NCI-H226 (cell line): ENCODE measurements around the gene KCTD3.

Experiments
- DNase-seq: peaks from one replicate; pipeline ENCODE4 v3.0.0-alpha.2; 2015

KCTD3 gene

GRCh38 chr1:215606564-215607168, 39.6 kb downstream of the KCTD3 start:
- no peak for DNase-seq

GRCh38 chr1:215607412-215607811, 40.3 kb downstream of the KCTD3 start:
- DNase-seq: no peak

GRCh38 chr1:215608646-215609045, 41.5 kb downstream of the KCTD3 start:
- DNase-seq: no peak

- DNase-seq: no peak
Observed at GRCh38 chr1:215612391-215612790, 45.3 kb downstream of the KCTD3 start.

GRCh38 chr1:215617979-215618378, 50.9 kb downstream of the KCTD3 start:
- no peak for DNase-seq

GRCh38 chr1:215623162-215623561, 56.1 kb downstream of the KCTD3 start:
- no peak for DNase-seq

GRCh38 chr1:215625949-215626348, 58.8 kb downstream of the KCTD3 start:
- no peak for DNase-seq

- DNase-seq: no peak
Observed at GRCh38 chr1:215631040-215631439, 63.9 kb downstream of the KCTD3 start.

- peak; percentile 17 for DNase-seq
Observed at GRCh38 chr1:215631489-215631888, 64.4 kb downstream of the KCTD3 start.

- no peak for DNase-seq
Observed at GRCh38 chr1:215635827-215636226, 68.7 kb downstream of the KCTD3 start.

- DNase-seq: peak; percentile 1
Observed at GRCh38 chr1:215636258-215636965, 69.3 kb downstream of the KCTD3 start.

- no peak for DNase-seq
Observed at GRCh38 chr1:215637041-215637573, 70.0 kb downstream of the KCTD3 start.

- no peak for DNase-seq
Observed at GRCh38 chr1:215640429-215641148, 73.5 kb downstream of the KCTD3 start.

GRCh38 chr1:215643592-215644321, 76.7 kb downstream of the KCTD3 start:
- DNase-seq: no peak

- DNase-seq: no peak
Observed at GRCh38 chr1:215645182-215645581, 78.1 kb downstream of the KCTD3 start.

- DNase-seq: no peak
Observed at GRCh38 chr1:215645861-215646260, 78.8 kb downstream of the KCTD3 start.

GRCh38 chr1:215647738-215648137, 80.6 kb downstream of the KCTD3 start:
- no peak for DNase-seq

- no peak for DNase-seq
Observed at GRCh38 chr1:215648957-215649356, 81.9 kb downstream of the KCTD3 start.

GRCh38 chr1:215650446-215651149, 83.5 kb downstream of the KCTD3 start:
- DNase-seq: no peak

GRCh38 chr1:215651867-215652266, 84.8 kb downstream of the KCTD3 start:
- no peak for DNase-seq

- no peak for DNase-seq
Observed at GRCh38 chr1:215652371-215652770, 85.3 kb downstream of the KCTD3 start.

- DNase-seq: no peak
Observed at GRCh38 chr1:215657047-215657446, 89.9 kb downstream of the KCTD3 start.
